ENCODE results near the gene RAB40C.

DNA sequence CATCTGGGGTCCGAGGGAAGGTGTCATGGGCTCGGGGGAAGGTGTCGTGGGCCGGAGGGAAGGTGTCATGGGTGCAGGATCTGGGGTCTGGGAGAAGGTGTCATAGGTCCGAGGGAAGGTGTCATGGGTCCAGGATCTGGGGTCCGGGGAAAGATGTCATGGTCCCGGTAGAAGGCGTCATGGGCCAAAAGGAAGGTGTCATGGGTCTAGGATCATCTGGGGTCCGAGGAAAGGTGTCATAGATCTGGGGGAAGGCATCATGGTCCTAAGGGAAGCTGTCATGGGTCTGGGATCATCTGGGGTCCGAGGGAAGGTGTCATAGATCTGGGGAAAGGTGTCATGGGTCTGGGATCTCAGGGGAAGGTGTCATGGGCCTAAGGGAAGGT lies 942 bp downstream of the RAB40C start:
- TF ChIP-seq, protein P1, sequence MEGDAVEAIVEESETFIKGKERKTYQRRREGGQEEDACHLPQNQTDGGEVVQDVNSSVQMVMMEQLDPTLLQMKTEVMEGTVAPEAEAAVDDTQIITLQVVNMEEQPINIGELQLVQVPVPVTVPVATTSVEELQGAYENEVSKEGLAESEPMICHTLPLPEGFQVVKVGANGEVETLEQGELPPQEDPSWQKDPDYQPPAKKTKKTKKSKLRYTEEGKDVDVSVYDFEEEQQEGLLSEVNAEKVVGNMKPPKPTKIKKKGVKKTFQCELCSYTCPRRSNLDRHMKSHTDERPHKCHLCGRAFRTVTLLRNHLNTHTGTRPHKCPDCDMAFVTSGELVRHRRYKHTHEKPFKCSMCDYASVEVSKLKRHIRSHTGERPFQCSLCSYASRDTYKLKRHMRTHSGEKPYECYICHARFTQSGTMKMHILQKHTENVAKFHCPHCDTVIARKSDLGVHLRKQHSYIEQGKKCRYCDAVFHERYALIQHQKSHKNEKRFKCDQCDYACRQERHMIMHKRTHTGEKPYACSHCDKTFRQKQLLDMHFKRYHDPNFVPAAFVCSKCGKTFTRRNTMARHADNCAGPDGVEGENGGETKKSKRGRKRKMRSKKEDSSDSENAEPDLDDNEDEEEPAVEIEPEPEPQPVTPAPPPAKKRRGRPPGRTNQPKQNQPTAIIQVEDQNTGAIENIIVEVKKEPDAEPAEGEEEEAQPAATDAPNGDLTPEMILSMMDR (IDR thresholded peaks at IDR 0.05), result no peak
- no peak for TF ChIP-seq POLR2A (IDR thresholded peaks at IDR 0.05)

All from lower leg skin (tissue), 3 donors.